Measurements from ENCODE around the gene MEG3. TPM values are rescaled to one million over a fixed set of nuclear protein-coding genes. Genes with fewer than 3 reads are reported as not detected.

Gene MEG3
- total and polyA plus RNA-seq, 9 of the 15 experiments (the other 6 are each of a cell fraction or from before 2014, with no cell fraction given): 0.10 to 5.3 (median 1.0) TPM; not detected in 1

GRCh38 chr14:100907240-100907639, 81.3 kb downstream of the MEG3 start (continued):
- TF ChIP-seq REST (IDR thresholded peaks at IDR 0.05; ENCODE audit: borderline replicate concordance) (no peak), REST (CRISPR knock-in tag; IDR thresholded peaks at IDR 0.05; ENCODE audit: low read depth) (no peak), SUPT5H (IDR thresholded peaks at IDR 0.05) (no peak)
- TF ChIP-seq, protein P1, sequence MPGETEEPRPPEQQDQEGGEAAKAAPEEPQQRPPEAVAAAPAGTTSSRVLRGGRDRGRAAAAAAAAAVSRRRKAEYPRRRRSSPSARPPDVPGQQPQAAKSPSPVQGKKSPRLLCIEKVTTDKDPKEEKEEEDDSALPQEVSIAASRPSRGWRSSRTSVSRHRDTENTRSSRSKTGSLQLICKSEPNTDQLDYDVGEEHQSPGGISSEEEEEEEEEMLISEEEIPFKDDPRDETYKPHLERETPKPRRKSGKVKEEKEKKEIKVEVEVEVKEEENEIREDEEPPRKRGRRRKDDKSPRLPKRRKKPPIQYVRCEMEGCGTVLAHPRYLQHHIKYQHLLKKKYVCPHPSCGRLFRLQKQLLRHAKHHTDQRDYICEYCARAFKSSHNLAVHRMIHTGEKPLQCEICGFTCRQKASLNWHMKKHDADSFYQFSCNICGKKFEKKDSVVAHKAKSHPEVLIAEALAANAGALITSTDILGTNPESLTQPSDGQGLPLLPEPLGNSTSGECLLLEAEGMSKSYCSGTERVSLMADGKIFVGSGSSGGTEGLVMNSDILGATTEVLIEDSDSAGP (CRISPR knock-in tag; IDR thresholded peaks at IDR 0.05): no peak

Data from K562 (cell line).